Measurements from ENCODE around the gene ABCB1.

DNA sequence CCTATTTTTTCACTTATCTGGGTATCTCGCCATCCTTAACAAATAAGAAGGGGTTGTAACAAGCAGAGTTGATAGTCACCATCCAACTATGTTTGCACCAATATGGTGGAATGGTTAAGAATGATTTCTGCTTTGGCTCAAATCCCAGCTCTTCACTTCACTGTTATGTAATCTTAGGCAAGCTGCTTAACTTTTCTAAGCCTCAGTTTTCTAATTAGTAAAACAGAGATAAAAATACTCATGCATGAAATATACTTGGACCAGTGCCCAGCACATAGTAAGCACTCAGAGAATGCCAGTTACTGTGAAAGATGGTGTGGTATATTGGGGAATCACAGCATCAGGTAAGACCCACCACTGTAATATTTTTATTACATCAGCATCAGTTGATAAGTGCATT is 33.6 kb downstream of the ABCB1 start:
- TF ChIP-seq, protein P1, sequence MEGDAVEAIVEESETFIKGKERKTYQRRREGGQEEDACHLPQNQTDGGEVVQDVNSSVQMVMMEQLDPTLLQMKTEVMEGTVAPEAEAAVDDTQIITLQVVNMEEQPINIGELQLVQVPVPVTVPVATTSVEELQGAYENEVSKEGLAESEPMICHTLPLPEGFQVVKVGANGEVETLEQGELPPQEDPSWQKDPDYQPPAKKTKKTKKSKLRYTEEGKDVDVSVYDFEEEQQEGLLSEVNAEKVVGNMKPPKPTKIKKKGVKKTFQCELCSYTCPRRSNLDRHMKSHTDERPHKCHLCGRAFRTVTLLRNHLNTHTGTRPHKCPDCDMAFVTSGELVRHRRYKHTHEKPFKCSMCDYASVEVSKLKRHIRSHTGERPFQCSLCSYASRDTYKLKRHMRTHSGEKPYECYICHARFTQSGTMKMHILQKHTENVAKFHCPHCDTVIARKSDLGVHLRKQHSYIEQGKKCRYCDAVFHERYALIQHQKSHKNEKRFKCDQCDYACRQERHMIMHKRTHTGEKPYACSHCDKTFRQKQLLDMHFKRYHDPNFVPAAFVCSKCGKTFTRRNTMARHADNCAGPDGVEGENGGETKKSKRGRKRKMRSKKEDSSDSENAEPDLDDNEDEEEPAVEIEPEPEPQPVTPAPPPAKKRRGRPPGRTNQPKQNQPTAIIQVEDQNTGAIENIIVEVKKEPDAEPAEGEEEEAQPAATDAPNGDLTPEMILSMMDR (IDR thresholded peaks at IDR 0.05): no peak
- no peak for TF ChIP-seq POLR2A (IDR thresholded peaks at IDR 0.05)

Data from adrenal gland (tissue), 5 donors.